ENCODE measurements around the gene KLK6. TPM values are rescaled to one million over a fixed set of nuclear protein-coding genes. Genes with fewer than 3 reads are reported as not detected.

Gene KLK6
- total RNA-seq, 1 experiment from 2014 or later, result 1.5 TPM

DNA sequence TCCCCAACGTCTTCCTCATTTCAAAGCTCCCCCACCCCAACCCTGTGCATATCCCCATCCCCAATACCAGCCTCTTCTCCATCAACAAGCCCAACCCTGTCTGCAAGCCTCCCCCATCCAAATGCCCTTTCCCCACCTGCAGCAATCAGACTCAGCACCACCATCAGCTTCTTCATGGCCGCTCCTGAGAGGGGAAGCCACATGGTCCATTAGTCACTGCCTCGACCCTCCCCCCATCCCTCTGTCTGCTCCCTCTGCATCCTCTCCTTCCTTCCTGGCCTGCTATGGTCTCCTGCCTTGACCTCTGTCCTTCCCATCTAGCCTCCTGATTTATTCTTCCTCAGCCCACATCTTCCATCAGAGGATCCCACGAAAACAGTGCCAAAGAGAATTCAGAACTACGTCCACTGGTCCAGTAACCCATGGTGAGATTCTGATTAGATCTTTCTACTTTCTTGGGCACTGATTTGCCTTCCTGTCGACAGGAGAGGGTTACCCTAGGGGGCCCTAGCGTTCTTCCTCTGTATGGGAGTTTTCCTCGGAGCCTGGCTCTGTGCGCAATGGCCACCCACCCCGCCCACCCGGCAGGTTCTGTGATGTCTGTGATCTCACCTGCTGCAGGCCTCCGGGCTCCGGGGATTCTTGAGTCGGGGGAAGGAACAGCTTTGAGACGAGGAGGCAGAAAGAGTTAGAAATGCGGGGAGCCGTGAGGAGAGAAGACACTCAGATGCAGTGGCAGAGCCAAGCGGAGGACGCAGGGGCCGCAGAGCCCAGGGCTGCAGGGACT is 1.3 kb downstream of the KLK6 start:
- Mint-ChIP-seq H3K4me1 (ENCODE audit: low read depth, unreplicated experiment) (no peaks in the 10 kb centered on the region), H3K9me3 (ENCODE audit: unreplicated experiment) (peaks cover 1% of the 10 kb centered on the region), H3K27ac (ENCODE audit: unreplicated experiment) (no peak overlapping the region), H3K4me3 (ENCODE audit: unreplicated experiment) (no peak overlapping the region), H3K36me3 (ENCODE audit: insufficient read depth, unreplicated experiment) (peaks cover 2% of the 10 kb centered on the region), H3K27me3 (ENCODE audit: insufficient read depth, unreplicated experiment) (peaks cover 3% of the 10 kb centered on the region)
- no peaks in the 10 kb centered on the region for H3K9me3 ChIP-seq
- peaks cover 11% of the 10 kb centered on the region; the same call in 1 of the 2 replicates for H3K4me1 ChIP-seq
- intact Hi-C loops (cut with micrococcal nuclease; ENCODE audit: unreplicated experiment), result no loop called here
- H3K36me3 ChIP-seq (ENCODE audit: control insufficient read depth, insufficient read depth, low read length), result no peaks in the 10 kb centered on the region
- BruUV-seq (replicated peaks), result no TSS peak
- DNase-seq, result no peak
- no peak overlapping the region for H3K4me3 ChIP-seq (ENCODE audit: low read depth, low read length)
- CTCF ChIA-PET, result no interaction called here
- TF ChIP-seq, protein P1, sequence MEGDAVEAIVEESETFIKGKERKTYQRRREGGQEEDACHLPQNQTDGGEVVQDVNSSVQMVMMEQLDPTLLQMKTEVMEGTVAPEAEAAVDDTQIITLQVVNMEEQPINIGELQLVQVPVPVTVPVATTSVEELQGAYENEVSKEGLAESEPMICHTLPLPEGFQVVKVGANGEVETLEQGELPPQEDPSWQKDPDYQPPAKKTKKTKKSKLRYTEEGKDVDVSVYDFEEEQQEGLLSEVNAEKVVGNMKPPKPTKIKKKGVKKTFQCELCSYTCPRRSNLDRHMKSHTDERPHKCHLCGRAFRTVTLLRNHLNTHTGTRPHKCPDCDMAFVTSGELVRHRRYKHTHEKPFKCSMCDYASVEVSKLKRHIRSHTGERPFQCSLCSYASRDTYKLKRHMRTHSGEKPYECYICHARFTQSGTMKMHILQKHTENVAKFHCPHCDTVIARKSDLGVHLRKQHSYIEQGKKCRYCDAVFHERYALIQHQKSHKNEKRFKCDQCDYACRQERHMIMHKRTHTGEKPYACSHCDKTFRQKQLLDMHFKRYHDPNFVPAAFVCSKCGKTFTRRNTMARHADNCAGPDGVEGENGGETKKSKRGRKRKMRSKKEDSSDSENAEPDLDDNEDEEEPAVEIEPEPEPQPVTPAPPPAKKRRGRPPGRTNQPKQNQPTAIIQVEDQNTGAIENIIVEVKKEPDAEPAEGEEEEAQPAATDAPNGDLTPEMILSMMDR (IDR thresholded peaks at IDR 0.05; ENCODE audit: insufficient read depth in 1 of 2, low read depth in 1 of 2, low read length in 1 of 2, severe bottlenecking in 1 of 2, unreplicated experiment in 1 of 2), result no peak
- no peaks in the 10 kb centered on the region for H3K27me3 ChIP-seq (replicated peaks; ENCODE audit: control insufficient read depth, insufficient read depth, low read length)
- POLR2A ChIA-PET, result no interaction called here

DNA sequence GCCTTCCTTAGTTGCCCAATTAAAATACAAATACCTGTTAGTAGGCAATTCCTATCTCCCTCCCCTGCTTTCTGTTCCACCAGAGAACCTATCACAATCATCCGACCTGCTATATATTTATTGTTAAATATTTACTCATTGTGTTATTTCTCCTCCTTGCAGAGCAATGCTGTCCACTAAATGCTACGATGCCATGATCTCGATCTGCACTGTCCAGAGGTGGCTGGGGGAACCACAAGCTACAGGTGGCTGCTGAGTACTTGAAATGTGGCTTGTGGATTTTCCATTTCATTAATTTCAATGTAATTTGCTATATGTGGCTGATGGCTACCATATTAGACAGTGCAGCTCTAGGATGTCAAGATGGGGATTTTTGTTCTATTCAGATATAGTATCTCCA is 5.1 kb downstream of the KLK6 start:
- no TSS peak for BruUV-seq (replicated peaks)
- Histone ChIP-seq H3K36me3 (ENCODE audit: control insufficient read depth, insufficient read depth, low read length) (no peaks in the 10 kb centered on the region), H3K27me3 (replicated peaks; ENCODE audit: control insufficient read depth, insufficient read depth, low read length) (no peaks in the 10 kb centered on the region), H3K9me3 (no peaks in the 10 kb centered on the region), H3K4me3 (ENCODE audit: low read depth, low read length) (no peak overlapping the region), H3K4me1 (peaks cover 7% of the 10 kb centered on the region; the same call in 1 of the 2 replicates)
- POLR2A ChIA-PET, result no interaction called here
- Mint-ChIP-seq H3K4me3 (ENCODE audit: unreplicated experiment) (no peak overlapping the region), H3K9me3 (ENCODE audit: unreplicated experiment) (peaks cover 29% of the 10 kb centered on the region), H3K36me3 (ENCODE audit: insufficient read depth, unreplicated experiment) (no peaks in the 10 kb centered on the region), H3K27ac (ENCODE audit: unreplicated experiment) (no peak overlapping the region), H3K4me1 (ENCODE audit: low read depth, unreplicated experiment) (peaks cover 4% of the 10 kb centered on the region), H3K27me3 (ENCODE audit: insufficient read depth, unreplicated experiment) (peaks cover 12% of the 10 kb centered on the region)
- CTCF ChIA-PET, result no interaction called here
- DNase-seq, result no peak
- TF ChIP-seq, protein P1 (IDR thresholded peaks at IDR 0.05; ENCODE audit: insufficient read depth in 1 of 2, low read depth in 1 of 2, low read length in 1 of 2, severe bottlenecking in 1 of 2, unreplicated experiment in 1 of 2), result no peak
- intact Hi-C loops (cut with micrococcal nuclease; ENCODE audit: unreplicated experiment), result no loop called here

DNA sequence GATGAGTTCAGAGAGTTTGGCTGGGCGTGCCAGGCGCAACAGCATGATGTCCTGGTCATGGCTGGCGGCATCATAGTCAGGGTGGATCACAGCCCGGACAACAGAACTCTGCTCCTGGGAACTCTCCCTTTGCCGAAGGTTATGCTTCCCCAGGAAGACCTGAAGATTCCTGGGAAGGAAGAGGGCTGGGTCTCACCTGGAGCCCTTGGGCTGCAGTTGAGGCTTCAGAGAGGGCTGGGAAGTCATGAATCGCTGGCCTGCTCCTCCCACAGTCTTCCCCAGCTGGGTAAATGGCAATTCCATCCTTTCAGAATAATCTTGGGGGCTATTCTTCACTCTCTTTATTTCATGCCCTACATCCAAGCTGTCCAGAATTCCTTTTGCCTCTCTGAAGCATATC is 6.0 kb downstream of the KLK6 start:
- no peaks in the 10 kb centered on the region for H3K9me3 ChIP-seq
- no peak overlapping the region for H3K4me3 Mint-ChIP-seq (ENCODE audit: unreplicated experiment)
- POLR2A ChIA-PET, result no interaction called here
- intact Hi-C loops (cut with micrococcal nuclease; ENCODE audit: unreplicated experiment), result no loop called here
- peaks cover under 1% of the 10 kb centered on the region; the same call in 1 of the 2 replicates for H3K4me1 ChIP-seq
- TF ChIP-seq, protein P1 (IDR thresholded peaks at IDR 0.05; ENCODE audit: insufficient read depth in 1 of 2, low read depth in 1 of 2, low read length in 1 of 2, severe bottlenecking in 1 of 2, unreplicated experiment in 1 of 2), result no peak
- DNase-seq, result no peak
- peaks cover 34% of the 10 kb centered on the region for H3K9me3 Mint-ChIP-seq (ENCODE audit: unreplicated experiment)
- H3K36me3 ChIP-seq (ENCODE audit: control insufficient read depth, insufficient read depth, low read length), result no peaks in the 10 kb centered on the region
- peaks cover 12% of the 10 kb centered on the region for H3K27me3 Mint-ChIP-seq (ENCODE audit: insufficient read depth, unreplicated experiment)
- CTCF ChIA-PET, result no interaction called here
- no peaks in the 10 kb centered on the region for H3K27me3 ChIP-seq (replicated peaks; ENCODE audit: control insufficient read depth, insufficient read depth, low read length)
- no TSS peak for BruUV-seq (replicated peaks)
- no peak overlapping the region for H3K27ac Mint-ChIP-seq (ENCODE audit: unreplicated experiment)
- no peak overlapping the region for H3K4me3 ChIP-seq (ENCODE audit: low read depth, low read length)
- H3K36me3 Mint-ChIP-seq (ENCODE audit: insufficient read depth, unreplicated experiment), result no peaks in the 10 kb centered on the region
- H3K4me1 Mint-ChIP-seq (ENCODE audit: low read depth, unreplicated experiment), result peaks cover 6% of the 10 kb centered on the region

Data from Caco-2 (cell line).